ENCODE results near the gene TASL.

DNA sequence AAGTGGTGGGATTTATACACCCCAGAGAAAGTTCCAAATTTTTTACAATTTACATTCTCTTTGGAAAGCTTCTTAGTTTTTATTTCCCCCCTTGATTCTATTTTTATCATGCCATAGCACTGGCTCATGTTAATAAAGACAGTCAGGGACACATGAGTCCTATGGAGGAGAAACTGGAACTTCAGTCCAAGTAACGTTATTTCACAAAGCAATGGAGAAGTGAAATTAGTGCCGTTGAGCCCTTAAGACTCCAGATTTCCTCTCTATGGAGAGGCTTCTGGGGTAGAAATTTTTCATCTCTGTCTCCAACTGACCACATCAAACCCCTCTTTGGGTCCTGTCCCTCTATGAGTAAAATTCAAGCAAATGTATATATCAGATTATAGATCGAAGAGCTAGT, 12.8 kb upstream of the TASL start:
- TF ChIP-seq, protein P1, sequence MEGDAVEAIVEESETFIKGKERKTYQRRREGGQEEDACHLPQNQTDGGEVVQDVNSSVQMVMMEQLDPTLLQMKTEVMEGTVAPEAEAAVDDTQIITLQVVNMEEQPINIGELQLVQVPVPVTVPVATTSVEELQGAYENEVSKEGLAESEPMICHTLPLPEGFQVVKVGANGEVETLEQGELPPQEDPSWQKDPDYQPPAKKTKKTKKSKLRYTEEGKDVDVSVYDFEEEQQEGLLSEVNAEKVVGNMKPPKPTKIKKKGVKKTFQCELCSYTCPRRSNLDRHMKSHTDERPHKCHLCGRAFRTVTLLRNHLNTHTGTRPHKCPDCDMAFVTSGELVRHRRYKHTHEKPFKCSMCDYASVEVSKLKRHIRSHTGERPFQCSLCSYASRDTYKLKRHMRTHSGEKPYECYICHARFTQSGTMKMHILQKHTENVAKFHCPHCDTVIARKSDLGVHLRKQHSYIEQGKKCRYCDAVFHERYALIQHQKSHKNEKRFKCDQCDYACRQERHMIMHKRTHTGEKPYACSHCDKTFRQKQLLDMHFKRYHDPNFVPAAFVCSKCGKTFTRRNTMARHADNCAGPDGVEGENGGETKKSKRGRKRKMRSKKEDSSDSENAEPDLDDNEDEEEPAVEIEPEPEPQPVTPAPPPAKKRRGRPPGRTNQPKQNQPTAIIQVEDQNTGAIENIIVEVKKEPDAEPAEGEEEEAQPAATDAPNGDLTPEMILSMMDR (optimal IDR thresholded peaks at IDR 0.05 in 1 of 3, IDR thresholded peaks at IDR 0.05 in 1 of 3, conservative IDR thresholded peaks at IDR 0.05 in 1 of 3; ENCODE audit: extremely low read depth in 1 of 3, insufficient read depth in 2 of 3, low read length in 3 of 3), result no peak
- no peak for TF ChIP-seq EZH2 (IDR thresholded peaks at IDR 0.05; ENCODE audit: low read length)

Data from keratinocyte (primary cell).